B cell (primary cell): ENCODE data around the gene CASR. TPM values are rescaled to one million over a fixed set of nuclear protein-coding genes. Genes with fewer than 3 reads are reported as not detected.

ENCODE experiments used
- ATAC-seq: fragments of 200-7000 bp; cut with Tn5 transposase; one replicate; pipeline ENCODE4 v1.10.0; 2021; ENCODE audit warnings: low read depth, mild to moderate bottlenecking, moderate number of reproducible peaks, moderate library complexity
- CTCF ChIA-PET: fragments of 350-600 bp; sonication (Branson Sonifier 250); formaldehyde crosslinking; loops from one replicate; lab custom pipeline; 2021; ENCODE audit warnings: antibody characterized with exemption, inconsistent platforms; lab: Charles Lee
- POLR2A ChIA-PET: fragments of 350-600 bp; sonication (Branson Sonifier 250); formaldehyde crosslinking; loops from one replicate; lab custom pipeline; 2021; ENCODE audit warnings: antibody characterized with exemption; lab: Charles Lee
- DNase-seq: peaks from one replicate; pipeline ENCODE4 v3.0.0; 2013
- H2AFZ ChIP-seq: 2 replicates; pipeline ENCODE4 v1.6.1; 2012; ENCODE audit warnings: mild to moderate bottlenecking, low read depth, low read length; ENCODE audit not compliant: insufficient read depth, poor library complexity, severe bottlenecking
- H3K27ac ChIP-seq, 2 donors: 1 replicate in 1 of 2; 2 replicates in 1 of 2; pipeline ENCODE4 v1.5.1; 2012 to 2013; ENCODE audit warnings: low read length in 2 of 2, mild to moderate bottlenecking in 2 of 2, moderate library complexity in 1 of 2
- H3K27me3 ChIP-seq, 4 experiments: fragments of 200-600 bp in 1 of 4; sonication (generic) in 1 of 4; replicated peaks in 1 of 4; 1 replicate in 2 of 4; 2 replicates in 2 of 4; pipeline versions ENCODE4 v1.6.1 to v1.7.0; 2013 to 2016; ENCODE audit warnings: low read length in 3 of 4, mild to moderate bottlenecking in 2 of 4, mixed read lengths in 1 of 4, moderate library complexity in 1 of 4; ENCODE audit not compliant: insufficient read depth in 4 of 4, control insufficient read depth in 3 of 4; ENCODE audit errors: control extremely low read depth in 1 of 4
- H3K36me3 ChIP-seq, 2 experiments: replicated peaks in 1 of 2; 1 replicate in 1 of 2; 2 replicates in 1 of 2; pipeline versions ENCODE4 v1.6.1 to v1.7.1; 2013; ENCODE audit warnings: low read length in 1 of 2; ENCODE audit not compliant: insufficient read depth in 2 of 2, control insufficient read depth in 1 of 2; ENCODE audit errors: control extremely low read depth in 1 of 2, extremely low read depth in 1 of 2
- H3K4me1 ChIP-seq, 2 donors: fragments of 200-600 bp in 1 of 2; sonication (generic) in 1 of 2; 1 replicate in 1 of 2; 2 replicates in 1 of 2; pipeline versions ENCODE4 v1.5.1 to v1.6.1; 2013 to 2017; ENCODE audit warnings: low read length in 2 of 2; ENCODE audit not compliant: control insufficient read depth in 2 of 2, insufficient read depth in 2 of 2
- H3K4me2 ChIP-seq: replicated peaks from 2 replicates; pipeline ENCODE3; 2012; ENCODE audit warnings: mild to moderate bottlenecking, low read depth, low read length; ENCODE audit not compliant: poor library complexity, severe bottlenecking
- H3K4me3 ChIP-seq, 5 experiments: fragments of 200-600 bp in 1 of 5; sonication (generic) in 1 of 5; 1 replicate in 3 of 5; 2 replicates in 2 of 5; pipeline versions ENCODE4 v1.5.1 to v1.7.0; 2011 to 2016; ENCODE audit warnings: low read length in 4 of 5, mild to moderate bottlenecking in 4 of 5, low read depth in 2 of 5, control low read depth in 1 of 5, moderate library complexity in 1 of 5; ENCODE audit not compliant: insufficient read depth in 1 of 5; ENCODE audit errors: control extremely low read depth in 1 of 5, extremely low read depth in 1 of 5
- H3K79me2 ChIP-seq: fragments of 200-600 bp; sonication (generic); one replicate; pipeline ENCODE4 v1.6.0; 2016; ENCODE audit warnings: low read length; ENCODE audit not compliant: control insufficient read depth, insufficient read depth
- H3K9ac ChIP-seq: fragments of 200-600 bp; sonication (generic); 2 replicates; pipeline ENCODE4 v1.6.1; 2017; ENCODE audit warnings: mild to moderate bottlenecking, low read length, moderate library complexity
- H3K9me3 ChIP-seq, 3 donors: one replicate each; pipeline versions ENCODE4 v1.6.1 to v1.7.1; 2013; ENCODE audit warnings: low read length in 2 of 3; ENCODE audit not compliant: control insufficient read depth in 2 of 3, insufficient read depth in 1 of 3; ENCODE audit errors: control extremely low read depth in 1 of 3
- H4K20me1 ChIP-seq: 2 replicates; pipeline ENCODE4 v1.6.0; 2012; ENCODE audit warnings: mild to moderate bottlenecking, low read length; ENCODE audit not compliant: insufficient read depth, control insufficient read depth, poor library complexity, severe bottlenecking
- H3K27ac Mint-ChIP-seq: one replicate; pipeline ENCODE4 v1.8.0; 2021; ENCODE audit warnings: mixed read lengths
- H3K27me3 Mint-ChIP-seq: one replicate; pipeline ENCODE4 v1.8.0; 2021; ENCODE audit warnings: mixed read lengths
- H3K4me1 Mint-ChIP-seq: one replicate; pipeline ENCODE4 v1.8.0; 2021; ENCODE audit warnings: mixed read lengths
- H3K4me3 Mint-ChIP-seq: one replicate; pipeline ENCODE4 v1.8.0; 2021; ENCODE audit warnings: mixed read lengths
- H3K9me3 Mint-ChIP-seq: one replicate; pipeline ENCODE4 v1.8.0; 2022; ENCODE audit warnings: mixed read lengths; ENCODE audit not compliant: insufficient read depth
- CTCF ChIP-seq: fragments of 200-600 bp; IDR thresholded peaks from one replicate; pipeline ENCODE4 v1.8.0; 2022; ENCODE audit warnings: antibody characterized with exemption, mild to moderate bottlenecking
- EZH2 ChIP-seq: IDR thresholded peaks from 2 replicates; pipeline ENCODE4 v1.6.1; 2012; ENCODE audit warnings: borderline replicate concordance, low read depth, mild to moderate bottlenecking, moderate library complexity, low read length; ENCODE audit not compliant: insufficient read depth, poor library complexity, severe bottlenecking
- WGBS: methylation state at CpG from one replicate; pipeline ENCODE4 v1.1.5; 2013; ENCODE audit warnings: missing lambda C conversion rate; ENCODE audit not compliant: insufficient coverage; 5-methylcytosine and 5-hydroxymethylcytosine counted together
- intact Hi-C: fragments of 100-400 bp; cut with micrococcal nuclease; formaldehyde crosslinking; loops from one replicate; pipeline ENCODE4 v1.10.0; 2022
- polyA plus RNA-seq: library from polyadenylated mRNA; depleted of rRNA; stranded (reverse); fragments of >200 nt; gene quantifications from 2 replicates; pipeline ENCODE4 v1.2.3, GENCODE V29; 2012
- total RNA-seq, 2 donors: library from RNA; stranded (reverse); fragments of 120-200 nt in 1 of 2; gene quantifications; 1 replicate in 1 of 2; 2 replicates in 1 of 2; pipeline versions ENCODE4 v1.2.3 to v1.2.4, GENCODE V29; 2013 to 2022

CASR gene
- total and polyA plus RNA-seq, 2 donors (not counting 1 experiment from before 2014, with no cell fraction given) = not detected

GRCh38 chr3:122184591-122184929 lies 1.1 kb downstream of the CASR start:
- no peak overlapping the region for H3K27ac ChIP-seq
- no peaks in the 10 kb centered on the region for H3K9me3 Mint-ChIP-seq
- H3K4me2 ChIP-seq = peak overlapping the region; percentile 76
- H3K9me3 ChIP-seq = peaks cover 0 to 7% (median 0%) of the 10 kb centered on the region in 3 donors
- peak overlapping the region; percentile 54 for H3K4me3 Mint-ChIP-seq
- H3K79me2 ChIP-seq = no peaks in the 10 kb centered on the region
- ChIA-PET POLR2A (no interaction called here), CTCF (no interaction called here)
- peak overlapping the region; percentile 72 for H2AFZ ChIP-seq
- 20% methylated on average over 19 of the region's 19 CpGs for WGBS
- intact Hi-C loops = no loop called here
- H3K4me3 ChIP-seq = peak overlapping the region in 2 of 5 experiments; percentile 37 to 59
- H3K4me1 ChIP-seq = peaks cover 10 to 16% of the 10 kb centered on the region in 2 donors
- DNase-seq = peak; percentile 8
- no peak for ATAC-seq
- no peaks in the 10 kb centered on the region for H3K36me3 ChIP-seq
- H3K4me1 Mint-ChIP-seq = peaks cover 11% of the 10 kb centered on the region
- H4K20me1 ChIP-seq = no peaks in the 10 kb centered on the region
- H3K27me3 ChIP-seq = peaks cover 0 to 44% (median 35%) of the 10 kb centered on the region in 4 experiments
- TF ChIP-seq EZH2 (no peak), CTCF (no peak)
- H3K27ac Mint-ChIP-seq = no peak overlapping the region
- H3K9ac ChIP-seq = peak overlapping the region; percentile 55
- H3K27me3 Mint-ChIP-seq = peaks cover 79% of the 10 kb centered on the region

- Mint-ChIP-seq H3K4me3 (no peak overlapping the region), H3K9me3 (no peaks in the 10 kb centered on the region), H3K27me3 (peaks cover 70% of the 10 kb centered on the region), H3K4me1 (peaks cover 11% of the 10 kb centered on the region), H3K27ac (no peak overlapping the region)
- TF ChIP-seq CTCF (no peak), EZH2 (no peak)
- Histone ChIP-seq H3K9me3 (peaks cover 0 to 7% (median 0%) of the 10 kb centered on the region in 3 donors), H3K9ac (no peak overlapping the region), H3K79me2 (no peaks in the 10 kb centered on the region), H3K27ac (no peak overlapping the region), H2AFZ (no peak overlapping the region), H3K4me2 (no peak overlapping the region), H3K4me1 (peaks cover 10 to 16% of the 10 kb centered on the region in 2 donors), H3K4me3 (no peak overlapping the region), H4K20me1 (no peaks in the 10 kb centered on the region), H3K27me3 (peaks cover 0 to 44% (median 28%) of the 10 kb centered on the region in 4 experiments), H3K36me3 (no peaks in the 10 kb centered on the region)
- POLR2A ChIA-PET = no interaction called here
- no peak for ATAC-seq
- intact Hi-C loops = no loop called here
- DNase-seq = no peak
- CTCF ChIA-PET = no interaction called here
- no CpG with 5 or more reads among the region's 2 CpGs for WGBS
Observed at GRCh38 chr3:122186372-122186771, 2.9 kb downstream of the CASR start.
